Keratinocyte (primary cell): ENCODE data around the gene PPY. TPM values are rescaled to one million over a fixed set of nuclear protein-coding genes. Genes with fewer than 3 reads are reported as not detected.

ENCODE experiments used
- DNase-seq: peaks from one replicate; pipeline ENCODE4 v3.0.0-alpha.2; 2011; ENCODE audit warnings: low read depth, missing footprints, low spot score
- FAIRE-seq: peaks from 2 replicates; lab custom pipeline; 2011; peaks lifted over from hg19 to GRCh38; lab: Jason Lieb, UNC
- H2AFZ ChIP-seq: 2 replicates; pipeline ENCODE4 v1.6.0; 2012; ENCODE audit warnings: low read length, control low read depth, inconsistent platforms; ENCODE audit not compliant: control insufficient read depth
- H3K27ac ChIP-seq: 2 replicates; pipeline ENCODE4 v1.5.1; 2011; ENCODE audit warnings: low read length; ENCODE audit not compliant: control insufficient read depth, insufficient read depth
- H3K27me3 ChIP-seq: 3 replicates; pipeline ENCODE4 v1.6.0; 2011; ENCODE audit warnings: low read length; ENCODE audit not compliant: control insufficient read depth, insufficient read depth; ENCODE audit errors: extremely low read depth
- H3K36me3 ChIP-seq, 2 experiments: 2 replicates in 1 of 2; 3 replicates in 1 of 2; pipeline ENCODE4 v1.5.1; 2011; ENCODE audit warnings: low read length in 2 of 2, mild to moderate bottlenecking in 1 of 2; ENCODE audit not compliant: control insufficient read depth in 2 of 2, insufficient read depth in 2 of 2; ENCODE audit errors: extremely low read depth in 1 of 2
- H3K4me1 ChIP-seq: 3 replicates; pipeline ENCODE4 v1.5.1; 2011; ENCODE audit warnings: low read length; ENCODE audit not compliant: control insufficient read depth, insufficient read depth; ENCODE audit errors: extremely low read depth
- H3K4me2 ChIP-seq: 3 replicates; pipeline ENCODE4 v1.6.0; 2011; ENCODE audit warnings: low read depth, low read length; ENCODE audit not compliant: control insufficient read depth, insufficient read depth; ENCODE audit errors: extremely low read depth
- H3K4me3 ChIP-seq, 3 experiments: fragments of 200-600 bp in 1 of 3; sonication (generic) in 1 of 3; 2 replicates in 2 of 3; 3 replicates in 1 of 3; pipeline ENCODE4 v1.5.1; 2011 to 2016; ENCODE audit warnings: low read length in 3 of 3, mild to moderate bottlenecking in 3 of 3, control low read depth in 2 of 3, inconsistent platforms in 1 of 3, low read depth in 1 of 3, mixed read lengths in 1 of 3, mixed run types in 1 of 3, moderate library complexity in 1 of 3; ENCODE audit not compliant: control insufficient read depth in 2 of 3, insufficient read depth in 2 of 3; ENCODE audit errors: extremely low read depth in 1 of 3
- H3K79me2 ChIP-seq: 2 replicates; pipeline ENCODE4 v1.6.0; 2012; ENCODE audit warnings: low read length; ENCODE audit not compliant: control insufficient read depth, insufficient read depth
- H3K9ac ChIP-seq: 3 replicates; pipeline ENCODE4 v1.6.0; 2011; ENCODE audit warnings: low read length; ENCODE audit not compliant: control insufficient read depth, insufficient read depth; ENCODE audit errors: extremely low read depth
- H3K9me1 ChIP-seq: 3 replicates; pipeline ENCODE4 v1.6.0; 2011; ENCODE audit warnings: low read length; ENCODE audit not compliant: control insufficient read depth, insufficient read depth; ENCODE audit errors: extremely low read depth
- H3K9me3 ChIP-seq: 2 replicates; pipeline ENCODE4 v1.5.1; 2012; ENCODE audit warnings: low read depth, low read length; ENCODE audit not compliant: control insufficient read depth
- H4K20me1 ChIP-seq: 3 replicates; pipeline ENCODE4 v1.6.0; 2011; ENCODE audit warnings: low read length; ENCODE audit not compliant: control insufficient read depth, insufficient read depth; ENCODE audit errors: extremely low read depth
- CTCF ChIP-seq, 3 experiments: IDR thresholded peaks in 1 of 3; conservative IDR thresholded peaks in 1 of 3; optimal IDR thresholded peaks in 1 of 3; 2 replicates in 2 of 3; 3 replicates in 1 of 3; pipeline versions ENCODE3 to v1.5.1; 2011; ENCODE audit warnings: low read length in 3 of 3, mild to moderate bottlenecking in 3 of 3, moderate library complexity in 2 of 3, control low read depth in 1 of 3, inconsistent platforms in 1 of 3; ENCODE audit not compliant: insufficient read depth in 2 of 3; ENCODE audit errors: extremely low read depth in 1 of 3
- dilution Hi-C: fragments of 300-500 bp; cut with MboI; formaldehyde crosslinking; loops from one replicate; pipeline ENCODE4 v1.7.0; 2020; ENCODE audit warnings: low sequenced_read_pairs; ENCODE audit not compliant: extremely low pct_ligation_motif_present
- polyA plus RNA-seq, 5 experiments: library from polyadenylated mRNA; depleted of rRNA in 3 of 5; stranded (reverse) in 3 of 5; stranded (forward) in 1 of 5; unstranded in 1 of 5; fragments of >200 nt; gene quantifications; 1 replicate in 1 of 5; 2 replicates in 3 of 5; 3 replicates in 1 of 5; pipeline versions ENCODE4 v1.2.1 to v1.2.3, GENCODE V29; 2011 to 2012; ENCODE audit warnings: missing spikeins in 2 of 5, low read depth in 1 of 5, low replicate concordance in 1 of 5

PPY gene
- polyA plus RNA-seq, 1 donor (not counting 4 experiments of a cell fraction or from before 2014, with no cell fraction given), result not detected

- FAIRE-seq (no peak), DNase-seq (no peak)
- dilution Hi-C loops, result no loop called here
- TF ChIP-seq CTCF (optimal IDR thresholded peaks at IDR 0.05 in 1 of 3, IDR thresholded peaks at IDR 0.05 in 1 of 3, conservative IDR thresholded peaks at IDR 0.05 in 1 of 3; ENCODE audit: extremely low read depth in 1 of 3, insufficient read depth in 2 of 3, low read length in 3 of 3), result no peak
- no peaks in the 10 kb centered on the region for H3K36me3 ChIP-seq
- no peaks in the 10 kb centered on the region for H3K4me1 ChIP-seq
- no peaks in the 10 kb centered on the region for H3K79me2 ChIP-seq
- no peak overlapping the region for H3K4me3 ChIP-seq
- H3K4me2 ChIP-seq, result no peak overlapping the region
- peaks cover 13% of the 10 kb centered on the region for H3K27me3 ChIP-seq
- H3K9me1 ChIP-seq, result no peaks in the 10 kb centered on the region
- no peak overlapping the region for H2AFZ ChIP-seq
- H3K9ac ChIP-seq, result no peak overlapping the region
- H4K20me1 ChIP-seq, result no peaks in the 10 kb centered on the region
- no peak overlapping the region for H3K27ac ChIP-seq
- H3K9me3 ChIP-seq, result no peaks in the 10 kb centered on the region
Measured at GRCh38 chr17:43891851-43892646, 50.2 kb downstream of the PPY start.

Other genes starting within 250 kb of the PPY start
- 0.02 to 0.04 TPM in 2 of 3 replicates, not detected in the other for gene SOST, start 183.7 kb downstream of the PPY start, polyA plus RNA-seq
- gene DUSP3, start 163.5 kb downstream of the PPY start, polyA plus RNA-seq, result 39.2 to 45.2 TPM (median 44.1 TPM) in 3 replicates
- 0.01 TPM in 1 of 3 replicates, not detected in the others for gene CFAP97D1, start 162.0 kb downstream of the PPY start, polyA plus RNA-seq
- 6.5 to 7.4 TPM (median 7.0 TPM) in 3 replicates for gene MPP3, start 109.3 kb downstream of the PPY start, polyA plus RNA-seq
- not detected in 3 replicates for gene CD300LG, start 95.3 kb downstream of the PPY start, polyA plus RNA-seq
- 0.07 to 0.30 TPM (median 0.12 TPM) in 3 replicates for gene MPP2, start 34.9 kb downstream of the PPY start, polyA plus RNA-seq
- not detected in 3 replicates for gene PYY, start 11.5 kb upstream of the PPY start, polyA plus RNA-seq
- 1.4 to 1.8 TPM (median 1.8 TPM) in 3 replicates for gene NAGS, start 62.1 kb upstream of the PPY start, polyA plus RNA-seq
- 20.1 to 26.4 TPM (median 25.7 TPM) in 3 replicates for gene TMEM101, start 72.5 kb upstream of the PPY start, polyA plus RNA-seq
- gene LSM12, start 124.2 kb upstream of the PPY start, polyA plus RNA-seq, result 40.1 to 74.3 TPM (median 49.5 TPM) in 3 replicates
- 28.0 to 44.2 TPM (median 37.9 TPM) in 3 replicates for gene G6PC3, start 128.3 kb upstream of the PPY start, polyA plus RNA-seq
- 3.0 to 11.1 TPM (median 4.5 TPM) in 3 replicates for gene HDAC5, start 181.2 kb upstream of the PPY start, polyA plus RNA-seq
- 1.3 to 4.5 TPM (median 3.4 TPM) in 3 replicates for gene HROB, start 199.5 kb upstream of the PPY start, polyA plus RNA-seq
- not detected in 3 replicates for gene ASB16, start 228.2 kb upstream of the PPY start, polyA plus RNA-seq
- gene TMUB2, start 244.5 kb upstream of the PPY start, polyA plus RNA-seq, result 25.5 to 38.5 TPM (median 27.1 TPM) in 3 replicates